ENCODE measurements around the gene OLR1.

- no peak for TF ChIP-seq POLR2A (IDR thresholded peaks at IDR 0.05)
- no peak for TF ChIP-seq CTCF (IDR thresholded peaks at IDR 0.05)
Measured at GRCh38 chr12:10178821-10179220, 6.9 kb upstream of the OLR1 start, which contains the start of gene TMEM52B.

Data from prostate gland (tissue), 2 donors.